Osteoblast (primary cell): Measurements from ENCODE around the gene PALLD. TPM values are rescaled to one million over a fixed set of nuclear protein-coding genes. Genes with fewer than 3 reads are reported as not detected.
A peak's percentile ranks its signal among the peaks of the same experiment; 100 is the strongest.

ENCODE experiments used
- DNase-seq: peaks from one replicate; pipeline ENCODE4 v3.0.0; 2011; ENCODE audit warnings: low spot score, mixed read lengths; ENCODE audit not compliant: insufficient read length; ENCODE audit errors: missing footprints
- H2AFZ ChIP-seq: 2 replicates; pipeline ENCODE4 v1.6.0; 2011; ENCODE audit warnings: mild to moderate bottlenecking, low read length
- H3K27ac ChIP-seq: 2 replicates; pipeline ENCODE4 v1.5.1; 2011; ENCODE audit warnings: mild to moderate bottlenecking, low read depth, low read length, moderate library complexity
- H3K27me3 ChIP-seq: 2 replicates; pipeline ENCODE4 v1.6.0; 2012; ENCODE audit warnings: mild to moderate bottlenecking, control low read depth, inconsistent platforms, low read length, moderate library complexity; ENCODE audit not compliant: insufficient read depth
- H3K36me3 ChIP-seq: 2 replicates; pipeline ENCODE4 v1.5.1; 2011; ENCODE audit warnings: mild to moderate bottlenecking, low read length, control low read depth, moderate library complexity; ENCODE audit not compliant: insufficient read depth
- H3K4me1 ChIP-seq: 2 replicates; pipeline ENCODE4 v1.5.1; 2011; ENCODE audit warnings: mild to moderate bottlenecking, low read length, control low read depth, moderate library complexity; ENCODE audit not compliant: insufficient read depth
- H3K4me2 ChIP-seq: 2 replicates; pipeline ENCODE4 v1.6.0; 2011; ENCODE audit warnings: mild to moderate bottlenecking, low read length; ENCODE audit not compliant: insufficient read depth
- H3K4me3 ChIP-seq: fragments of 200-600 bp; sonication (generic); 3 replicates; pipeline ENCODE4 v1.5.1; 2012; ENCODE audit warnings: mild to moderate bottlenecking, low read length, inconsistent platforms; ENCODE audit not compliant: insufficient read depth
- H3K79me2 ChIP-seq: 2 replicates; pipeline ENCODE4 v1.6.0; 2012; ENCODE audit warnings: mild to moderate bottlenecking, low read length, control low read depth, inconsistent platforms; ENCODE audit not compliant: insufficient read depth
- H3K9me3 ChIP-seq: 2 replicates; pipeline ENCODE4 v1.5.1; 2011; ENCODE audit warnings: low read depth, low read length, control low read depth
- H4K20me1 ChIP-seq: 2 replicates; pipeline ENCODE4 v1.6.0; 2012; ENCODE audit warnings: mild to moderate bottlenecking, low read length, control low read depth; ENCODE audit not compliant: insufficient read depth
- total RNA-seq: library from RNA; depleted of rRNA; stranded (reverse); fragments of >200 nt; gene quantifications from 2 replicates; pipeline ENCODE4 v1.2.3, GENCODE V29; 2012
- TF ChIP-seq, protein P1 (sequence below): IDR thresholded peaks from 2 replicates; pipeline ENCODE4 v1.5.1; 2011; ENCODE audit warnings: mild to moderate bottlenecking, low read depth, low read length, moderate library complexity; ENCODE audit errors: extremely low read depth

PALLD gene
- total RNA-seq, 1 donor = 244 TPM

DNA sequence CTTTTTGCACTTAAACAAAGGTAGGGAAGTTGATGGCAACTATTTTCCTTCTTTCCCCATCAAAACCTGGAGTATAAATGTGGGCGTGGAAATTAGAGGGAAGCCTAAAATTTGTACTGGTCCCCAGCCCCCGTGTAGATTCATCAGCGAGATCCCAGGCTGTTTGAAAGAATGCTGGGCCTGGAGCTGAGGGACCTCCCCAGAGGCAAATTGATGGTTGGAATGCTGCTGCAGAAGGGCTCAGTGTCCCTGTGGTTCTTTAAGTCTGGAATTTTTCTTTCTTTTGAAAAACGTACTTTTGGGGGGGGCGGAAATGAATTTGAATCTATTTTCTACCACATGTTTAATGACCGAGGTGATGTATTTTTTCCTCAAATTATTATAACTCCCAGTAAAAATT is 316.0 kb downstream of the PALLD start:
- Histone ChIP-seq H3K27ac (peak overlapping the region; percentile 88), H3K9me3 (no peaks in the 10 kb centered on the region), H3K36me3 (no peaks in the 10 kb centered on the region), H4K20me1 (no peaks in the 10 kb centered on the region), H3K4me2 (peak overlapping the region; percentile 77), H2AFZ (no peak overlapping the region), H3K27me3 (no peaks in the 10 kb centered on the region), H3K79me2 (peaks cover 6% of the 10 kb centered on the region), H3K4me1 (peaks cover 49% of the 10 kb centered on the region), H3K4me3 (no peak overlapping the region)
- TF ChIP-seq, protein P1, sequence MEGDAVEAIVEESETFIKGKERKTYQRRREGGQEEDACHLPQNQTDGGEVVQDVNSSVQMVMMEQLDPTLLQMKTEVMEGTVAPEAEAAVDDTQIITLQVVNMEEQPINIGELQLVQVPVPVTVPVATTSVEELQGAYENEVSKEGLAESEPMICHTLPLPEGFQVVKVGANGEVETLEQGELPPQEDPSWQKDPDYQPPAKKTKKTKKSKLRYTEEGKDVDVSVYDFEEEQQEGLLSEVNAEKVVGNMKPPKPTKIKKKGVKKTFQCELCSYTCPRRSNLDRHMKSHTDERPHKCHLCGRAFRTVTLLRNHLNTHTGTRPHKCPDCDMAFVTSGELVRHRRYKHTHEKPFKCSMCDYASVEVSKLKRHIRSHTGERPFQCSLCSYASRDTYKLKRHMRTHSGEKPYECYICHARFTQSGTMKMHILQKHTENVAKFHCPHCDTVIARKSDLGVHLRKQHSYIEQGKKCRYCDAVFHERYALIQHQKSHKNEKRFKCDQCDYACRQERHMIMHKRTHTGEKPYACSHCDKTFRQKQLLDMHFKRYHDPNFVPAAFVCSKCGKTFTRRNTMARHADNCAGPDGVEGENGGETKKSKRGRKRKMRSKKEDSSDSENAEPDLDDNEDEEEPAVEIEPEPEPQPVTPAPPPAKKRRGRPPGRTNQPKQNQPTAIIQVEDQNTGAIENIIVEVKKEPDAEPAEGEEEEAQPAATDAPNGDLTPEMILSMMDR = no peak
- no peak for DNase-seq

DNA sequence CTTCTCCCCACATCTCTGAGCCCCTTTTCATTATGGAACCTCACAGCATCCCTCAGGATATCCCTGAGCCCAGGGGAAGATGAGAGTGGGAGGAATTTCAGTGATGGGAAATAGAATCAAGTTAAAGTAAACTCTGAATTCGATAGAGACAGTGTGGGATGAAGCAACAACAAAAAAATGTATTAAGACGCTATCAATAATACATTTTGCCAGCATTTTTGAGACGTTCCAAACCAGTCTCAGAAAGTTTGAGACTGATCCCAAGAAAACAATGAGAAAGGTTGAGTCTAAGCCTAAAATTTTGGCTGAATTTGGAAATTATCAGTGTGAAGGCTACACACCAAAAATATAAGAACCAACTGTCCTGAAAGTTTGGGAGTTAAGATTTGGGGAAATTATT is 317.0 kb downstream of the PALLD start:
- Histone ChIP-seq H3K4me3 (no peak overlapping the region), H3K4me2 (no peak overlapping the region), H2AFZ (no peak overlapping the region), H3K36me3 (no peaks in the 10 kb centered on the region), H3K79me2 (peaks cover 6% of the 10 kb centered on the region), H3K27ac (peak overlapping the region; percentile 88), H4K20me1 (no peaks in the 10 kb centered on the region), H3K4me1 (peaks cover 49% of the 10 kb centered on the region), H3K27me3 (no peaks in the 10 kb centered on the region), H3K9me3 (no peaks in the 10 kb centered on the region)
- TF ChIP-seq, protein P1 = no peak
- DNase-seq = no peak

DNA sequence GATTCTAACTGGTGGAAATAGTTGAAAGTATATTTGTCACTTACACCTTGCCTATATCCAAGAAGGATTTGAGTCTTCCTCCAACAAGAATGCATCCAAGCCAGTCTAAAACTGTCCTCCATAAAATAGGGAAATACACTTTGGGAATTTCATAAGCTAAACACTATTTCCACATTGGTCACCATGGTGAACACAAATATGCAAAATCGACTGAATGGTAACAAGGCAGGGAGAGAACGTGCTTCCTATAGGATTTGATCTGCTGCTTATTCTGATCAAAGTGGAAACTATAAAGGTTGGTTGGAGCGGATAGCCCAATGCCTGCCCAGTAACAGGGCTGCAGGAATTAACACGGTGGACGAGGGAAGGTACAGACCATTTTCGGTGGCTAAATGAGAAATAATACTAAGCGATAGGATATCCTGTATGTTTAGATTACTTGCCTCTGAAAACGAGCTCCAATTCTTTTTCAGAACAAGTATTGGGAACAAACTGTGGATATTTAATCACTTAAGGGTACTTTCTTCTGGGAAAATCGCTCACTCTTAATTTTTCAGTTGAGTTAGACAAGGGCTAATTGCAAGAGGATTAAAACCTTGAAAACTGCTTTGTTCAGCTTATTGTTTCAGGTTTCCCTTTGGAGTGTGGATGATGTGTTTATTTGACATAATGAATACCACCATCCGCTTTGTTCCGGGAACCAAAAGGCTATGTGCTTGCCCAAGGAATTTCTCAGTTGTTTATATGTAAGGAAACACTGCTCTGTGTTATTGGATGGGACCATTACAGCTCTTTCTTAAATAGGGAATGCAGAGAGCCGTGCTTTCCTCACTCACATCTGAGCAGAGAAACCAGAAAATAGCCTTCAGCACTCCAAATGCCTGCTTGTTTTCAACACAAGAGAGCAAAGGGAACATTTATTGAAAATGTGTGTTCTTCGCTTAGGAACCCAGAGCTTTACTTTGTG is 318.8 kb downstream of the PALLD start:
- TF ChIP-seq, protein P1 = no peak
- Histone ChIP-seq H3K4me1 (peaks cover 49% of the 10 kb centered on the region), H3K36me3 (no peaks in the 10 kb centered on the region), H3K79me2 (peaks cover 8% of the 10 kb centered on the region), H3K4me3 (no peak overlapping the region), H2AFZ (no peak overlapping the region), H3K27ac (peak overlapping the region; percentile 67), H3K27me3 (no peaks in the 10 kb centered on the region), H3K9me3 (no peaks in the 10 kb centered on the region), H4K20me1 (no peaks in the 10 kb centered on the region), H3K4me2 (peak overlapping the region; percentile 78)
- DNase-seq = no peak

DNA sequence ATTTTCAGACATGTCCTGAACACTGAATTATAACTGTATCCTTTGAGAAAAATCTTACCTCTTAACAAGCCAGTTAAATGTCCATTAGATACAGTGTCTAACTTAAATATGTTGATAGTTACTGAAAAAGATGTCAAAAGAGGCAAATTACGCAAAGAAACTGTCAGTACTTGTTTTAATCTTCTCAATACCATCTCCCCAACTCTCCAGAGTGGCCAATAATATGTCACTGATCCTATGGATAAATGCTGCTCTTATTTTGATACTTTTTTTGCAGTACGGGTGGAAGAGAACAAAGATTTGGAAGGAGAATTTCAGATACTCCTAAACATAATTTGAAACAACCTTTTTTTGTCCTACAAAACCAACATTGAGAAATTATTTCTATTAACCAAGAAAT is 320.5 kb downstream of the PALLD start:
- no peak for DNase-seq
- TF ChIP-seq, protein P1 = no peak
- H3K4me2 ChIP-seq = peak overlapping the region; percentile 78
- peaks cover 35% of the 10 kb centered on the region for H3K4me1 ChIP-seq
- H3K27me3 ChIP-seq = no peaks in the 10 kb centered on the region
- no peaks in the 10 kb centered on the region for H3K9me3 ChIP-seq
- peak overlapping the region; percentile 27 for H2AFZ ChIP-seq
- no peaks in the 10 kb centered on the region for H4K20me1 ChIP-seq
- peak overlapping the region; percentile 36 for H3K4me3 ChIP-seq
- no peaks in the 10 kb centered on the region for H3K36me3 ChIP-seq
- H3K79me2 ChIP-seq = peaks cover 5% of the 10 kb centered on the region
- peak overlapping the region; percentile 66 for H3K27ac ChIP-seq
